A673 (cell line): ENCODE measurements around the gene ELAVL3. TPM values are rescaled to one million over a fixed set of nuclear protein-coding genes. Genes with fewer than 3 reads are reported as not detected.

Experiments used
- BruUV-seq: library from RNA; stranded (reverse); fragments of 400-500 nt; replicated peaks from 2 replicates; lab custom pipeline; 2021; lab: Mats Ljungman, UMichigan
- CTCF ChIA-PET: fragments of 300-600 bp; sonication (Branson Sonifier 250); formaldehyde crosslinking; loops from one replicate; lab custom pipeline; 2022; ENCODE audit warnings: antibody characterized with exemption; lab: Charles Lee
- POLR2A ChIA-PET: fragments of 300-600 bp; sonication (Branson Sonifier 250); formaldehyde crosslinking; loops from one replicate; lab custom pipeline; 2022; ENCODE audit warnings: antibody characterized with exemption; ENCODE audit not compliant: low non-redundant PET; lab: Charles Lee
- DNase-seq: peaks from one replicate; pipeline ENCODE4 v3.0.0-alpha.2; 2015; ENCODE audit warnings: low spot score
- H3K27ac ChIP-seq: fragments of 200-600 bp; sonication (generic); 2 replicates; pipeline ENCODE4 v1.5.1; 2016; ENCODE audit warnings: mixed run types, low read depth, mild to moderate bottlenecking, mixed read lengths, antibody characterized with exemption, low read length; ENCODE audit not compliant: poor library complexity, severe bottlenecking
- H3K27me3 ChIP-seq: fragments of 200-600 bp; sonication (generic); replicated peaks from 2 replicates; pipeline ENCODE4 v1.6.1; 2017; ENCODE audit warnings: mixed run types, low read depth, mild to moderate bottlenecking, mixed read lengths, antibody characterized with exemption, low read length; ENCODE audit not compliant: insufficient read depth, poor library complexity
- H3K36me3 ChIP-seq: fragments of 200-600 bp; sonication (generic); 2 replicates; pipeline ENCODE4 v1.6.1; 2016; ENCODE audit warnings: mixed run types, mild to moderate bottlenecking, mixed read lengths, antibody characterized with exemption, low read length; ENCODE audit not compliant: insufficient read depth, poor library complexity, severe bottlenecking
- H3K4me1 ChIP-seq: fragments of 200-600 bp; sonication (generic); 2 replicates; pipeline ENCODE4 v1.6.1; 2017; ENCODE audit warnings: mixed run types, mild to moderate bottlenecking, mixed read lengths, antibody characterized with exemption, low read length; ENCODE audit not compliant: insufficient read depth, poor library complexity, severe bottlenecking
- H3K4me3 ChIP-seq: fragments of 200-600 bp; sonication (generic); 2 replicates; pipeline ENCODE4 v1.5.1; 2016; ENCODE audit warnings: low read depth, mixed run types, mild to moderate bottlenecking, mixed read lengths, low read length; ENCODE audit not compliant: poor library complexity, severe bottlenecking
- H3K9me3 ChIP-seq: fragments of 200-600 bp; sonication (generic); 2 replicates; pipeline ENCODE4 v1.6.1; 2016; ENCODE audit warnings: mixed run types, low read depth, mild to moderate bottlenecking, mixed read lengths, antibody characterized with exemption, low read length; ENCODE audit not compliant: poor library complexity, severe bottlenecking
- EZH2 ChIP-seq: fragments of 200-600 bp; sonication (generic); IDR thresholded peaks from 2 replicates; pipeline ENCODE4 v1.6.1; 2017; ENCODE audit warnings: borderline replicate concordance, low read depth, mild to moderate bottlenecking, mixed read lengths, antibody characterized with exemption, low read length; ENCODE audit not compliant: poor library complexity, severe bottlenecking
- intact Hi-C: fragments of 100-400 bp; cut with micrococcal nuclease; formaldehyde crosslinking; loops from one replicate; pipeline ENCODE4 v1.10.0; 2022; ENCODE audit not compliant: unreplicated experiment
- total RNA-seq: library from RNA; stranded (reverse); gene quantifications from 2 replicates; pipeline ENCODE4 v1.2.3, GENCODE V29; 2021
- TF ChIP-seq, protein P1 (sequence below): fragments of 300-800, 200-600 bp; sonication (generic); conservative IDR thresholded peaks from 2 replicates; pipeline ENCODE4 v1.5.1; 2017; ENCODE audit warnings: low read depth, mild to moderate bottlenecking, antibody characterized with exemption, low read length, moderate library complexity, mixed read lengths

ELAVL3 gene
- total RNA-seq, 1 experiment from 2014 or later, result 5.3 TPM

DNA sequence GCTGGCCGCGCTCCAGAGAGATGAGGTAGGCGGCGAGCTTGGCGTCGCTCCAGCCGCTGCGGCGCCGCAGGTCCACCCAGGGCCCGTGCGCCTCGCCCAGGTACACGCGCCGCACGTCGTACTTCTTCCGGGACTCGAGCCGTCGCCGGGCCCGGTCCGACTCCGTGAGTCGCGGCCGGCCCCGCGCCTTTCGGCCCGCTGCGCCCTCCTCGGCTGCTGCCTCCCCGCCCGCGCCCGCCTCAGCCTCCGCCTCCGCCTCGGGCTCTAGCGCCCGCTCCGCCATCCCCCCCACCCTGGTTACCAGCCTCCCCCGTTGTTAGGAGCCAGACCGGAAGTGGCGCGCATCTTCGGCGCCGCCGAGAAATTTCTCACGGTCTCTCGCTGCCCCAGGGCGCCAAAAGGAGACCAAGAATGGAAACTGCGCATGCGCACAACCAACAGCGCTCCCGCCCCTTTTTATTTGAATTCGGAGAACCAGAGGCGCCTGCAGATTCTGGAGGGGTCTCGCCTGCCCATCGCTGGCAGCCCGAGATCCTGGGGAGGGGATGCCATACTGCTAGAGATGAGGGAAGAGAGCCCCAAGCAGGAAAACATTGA lies 24.8 kb upstream of the ELAVL3 start, which contains the start of gene ZNF653:
Gene ZNF653, minus strand, starts transcription at position 336 of the 597 bp plus-strand sequence. Its CDS starts 53 bp downstream, at position 283.
- peak within 1 kb of the TSS; percentile 85 for H3K4me3 ChIP-seq
- TF ChIP-seq, protein P1, sequence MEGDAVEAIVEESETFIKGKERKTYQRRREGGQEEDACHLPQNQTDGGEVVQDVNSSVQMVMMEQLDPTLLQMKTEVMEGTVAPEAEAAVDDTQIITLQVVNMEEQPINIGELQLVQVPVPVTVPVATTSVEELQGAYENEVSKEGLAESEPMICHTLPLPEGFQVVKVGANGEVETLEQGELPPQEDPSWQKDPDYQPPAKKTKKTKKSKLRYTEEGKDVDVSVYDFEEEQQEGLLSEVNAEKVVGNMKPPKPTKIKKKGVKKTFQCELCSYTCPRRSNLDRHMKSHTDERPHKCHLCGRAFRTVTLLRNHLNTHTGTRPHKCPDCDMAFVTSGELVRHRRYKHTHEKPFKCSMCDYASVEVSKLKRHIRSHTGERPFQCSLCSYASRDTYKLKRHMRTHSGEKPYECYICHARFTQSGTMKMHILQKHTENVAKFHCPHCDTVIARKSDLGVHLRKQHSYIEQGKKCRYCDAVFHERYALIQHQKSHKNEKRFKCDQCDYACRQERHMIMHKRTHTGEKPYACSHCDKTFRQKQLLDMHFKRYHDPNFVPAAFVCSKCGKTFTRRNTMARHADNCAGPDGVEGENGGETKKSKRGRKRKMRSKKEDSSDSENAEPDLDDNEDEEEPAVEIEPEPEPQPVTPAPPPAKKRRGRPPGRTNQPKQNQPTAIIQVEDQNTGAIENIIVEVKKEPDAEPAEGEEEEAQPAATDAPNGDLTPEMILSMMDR, result no peak
- TF ChIP-seq EZH2, result no peak
- H3K36me3 ChIP-seq, result no peaks in the 10 kb centered on the region
- ChIA-PET POLR2A (no interaction called here), CTCF (no interaction called here)
- intact Hi-C loops, result no loop called here
- H3K27me3 ChIP-seq, result no peaks in the 10 kb centered on the region
- BruUV-seq, result no TSS peak
- no peaks in the 10 kb centered on the region for H3K9me3 ChIP-seq
- DNase-seq, result peak; percentile 98
- peaks cover 7% of the 10 kb centered on the region for H3K4me1 ChIP-seq
- peak within 1 kb of the TSS; percentile 94 for H3K27ac ChIP-seq

DNA sequence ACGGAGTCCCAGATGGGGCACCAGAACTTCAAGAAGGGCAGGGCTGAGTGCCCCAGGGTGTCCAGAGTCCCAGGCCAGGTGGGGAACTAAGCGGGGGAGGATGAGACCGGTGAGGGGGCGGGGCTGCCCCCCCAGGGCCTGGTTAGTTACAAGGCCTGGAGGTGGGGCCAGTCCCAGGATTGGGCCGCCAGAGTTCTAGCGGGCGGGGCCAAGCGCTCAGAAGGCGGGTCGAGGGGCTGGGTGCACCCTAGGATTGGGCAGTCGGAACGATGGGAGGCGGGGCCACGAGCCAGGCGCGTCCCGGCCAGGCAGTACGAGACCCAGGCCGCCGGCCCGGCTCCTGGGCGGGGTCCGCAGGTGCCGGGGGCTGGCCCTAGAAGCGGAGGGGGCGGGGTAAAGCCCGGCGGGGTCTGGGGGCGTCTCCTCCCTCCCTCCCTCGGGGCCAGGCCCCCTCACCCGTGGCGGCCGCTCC lies 24.2 kb upstream of the ELAVL3 start:
- H3K4me3 ChIP-seq, result peak overlapping the region; percentile 85
- H3K27ac ChIP-seq, result peak overlapping the region; percentile 94
- POLR2A ChIA-PET, result no interaction called here
- CTCF ChIA-PET, result no interaction called here
- H3K9me3 ChIP-seq, result no peaks in the 10 kb centered on the region
- peak; percentile 96 for DNase-seq
- H3K36me3 ChIP-seq, result no peaks in the 10 kb centered on the region
- intact Hi-C loops, result no loop called here
- BruUV-seq, result no TSS peak
- H3K4me1 ChIP-seq, result peaks cover 7% of the 10 kb centered on the region
- no peaks in the 10 kb centered on the region for H3K27me3 ChIP-seq
- no peak for TF ChIP-seq EZH2
- TF ChIP-seq, protein P1, result no peak

DNA sequence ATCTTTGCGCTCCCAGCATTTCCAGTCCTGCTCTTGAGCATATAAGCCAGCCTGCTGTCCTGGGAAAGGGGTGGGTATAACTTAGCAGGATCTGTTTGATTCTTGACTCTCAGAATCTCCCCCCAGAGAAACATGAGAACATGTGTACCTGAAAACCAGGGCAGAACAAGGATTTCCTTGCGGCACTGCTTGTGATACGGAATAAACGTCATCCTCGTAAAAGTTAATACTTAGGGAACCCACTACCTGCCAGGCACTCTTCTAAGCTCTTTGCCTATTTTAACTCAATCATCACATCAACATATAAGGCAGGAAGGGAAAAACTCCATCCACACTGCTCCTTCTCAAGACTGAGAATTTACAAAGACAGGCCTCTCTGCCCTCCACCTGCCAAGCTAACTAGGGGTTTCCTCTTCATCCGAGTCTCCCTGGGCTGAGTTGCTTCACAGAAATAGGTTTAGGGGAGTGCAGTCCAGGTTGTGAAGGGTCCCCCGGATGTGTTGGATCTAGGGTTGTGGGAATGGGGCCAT lies 23.7 kb upstream of the ELAVL3 start:
- ChIA-PET POLR2A (no interaction called here), CTCF (no interaction called here)
- TF ChIP-seq EZH2, result no peak
- TF ChIP-seq, protein P1, result no peak
- Histone ChIP-seq H3K9me3 (no peaks in the 10 kb centered on the region), H3K27me3 (no peaks in the 10 kb centered on the region), H3K4me1 (peaks cover 7% of the 10 kb centered on the region), H3K27ac (no peak overlapping the region), H3K36me3 (no peaks in the 10 kb centered on the region), H3K4me3 (peak overlapping the region; percentile 85)
- DNase-seq, result no peak
- no TSS peak for BruUV-seq
- intact Hi-C loops, result no loop called here
